HepG2 (cell line): ENCODE results near the gene OLFM2.

Experiments
- ARHGAP35 ChIP-seq: sonication (generic); formaldehyde crosslinking; IDR thresholded peaks from 2 replicates; pipeline ENCODE4 v1.9.0; 2022; ENCODE audit warnings: mild to moderate bottlenecking, inconsistent platforms, moderate library complexity, missing genetic modification reagents, borderline replicate concordance
- CHD2 ChIP-seq: IDR thresholded peaks from 2 replicates; pipeline ENCODE4 v1.6.1; 2011; ENCODE audit warnings: low read depth, low read length, improper control_type of control experiment
- GLI4 ChIP-seq: sonication (generic); formaldehyde crosslinking; IDR thresholded peaks from 2 replicates; pipeline ENCODE4 v1.5.1; 2020; ENCODE audit warnings: missing genetic modification reagents, mild to moderate bottlenecking, moderate library complexity, borderline replicate concordance
- MED8 ChIP-seq: sonication (generic); formaldehyde crosslinking; IDR thresholded peaks from 2 replicates; pipeline ENCODE4 v1.8.1; 2023; ENCODE audit warnings: mild to moderate bottlenecking, missing genetic modification reagents; ENCODE audit not compliant: insufficient replicate concordance
- USF2 ChIP-seq, 2 experiments: sonication (generic) in 1 of 2; formaldehyde crosslinking in 1 of 2; IDR thresholded peaks; 2 replicates each; pipeline versions ENCODE4 v1.5.1 to v1.6.1; 2011 to 2020; ENCODE audit warnings: borderline replicate concordance in 1 of 2, low read depth in 1 of 2, low read length in 1 of 2, mild to moderate bottlenecking in 1 of 2, missing genetic modification reagents in 1 of 2, moderate library complexity in 1 of 2
- ZNF597 ChIP-seq: sonication (generic); formaldehyde crosslinking; IDR thresholded peaks from 2 replicates; pipeline ENCODE4 v1.5.0; 2020; ENCODE audit warnings: missing genetic modification reagents
- ZNF841 ChIP-seq: sonication (generic); formaldehyde crosslinking; IDR thresholded peaks from 2 replicates; pipeline ENCODE4 v1.8.1; 2023; ENCODE audit warnings: missing genetic modification reagents, borderline replicate concordance
- TF ChIP-seq, protein P1 (sequence below): sonication (generic); formaldehyde crosslinking; IDR thresholded peaks from 2 replicates; pipeline ENCODE4 v1.5.0; 2020; ENCODE audit warnings: mild to moderate bottlenecking, missing genetic modification reagents, moderate library complexity

- TF ChIP-seq ZNF841: no peak
- TF ChIP-seq MED8: no peak
- TF ChIP-seq USF2 (IDR thresholded peaks at IDR 0.05; ENCODE audit: low read depth, low read length): no peak
- TF ChIP-seq USF2 (CRISPR knock-in tag; IDR thresholded peaks at IDR 0.05; ENCODE audit: borderline replicate concordance): no peak
- TF ChIP-seq, protein P1, sequence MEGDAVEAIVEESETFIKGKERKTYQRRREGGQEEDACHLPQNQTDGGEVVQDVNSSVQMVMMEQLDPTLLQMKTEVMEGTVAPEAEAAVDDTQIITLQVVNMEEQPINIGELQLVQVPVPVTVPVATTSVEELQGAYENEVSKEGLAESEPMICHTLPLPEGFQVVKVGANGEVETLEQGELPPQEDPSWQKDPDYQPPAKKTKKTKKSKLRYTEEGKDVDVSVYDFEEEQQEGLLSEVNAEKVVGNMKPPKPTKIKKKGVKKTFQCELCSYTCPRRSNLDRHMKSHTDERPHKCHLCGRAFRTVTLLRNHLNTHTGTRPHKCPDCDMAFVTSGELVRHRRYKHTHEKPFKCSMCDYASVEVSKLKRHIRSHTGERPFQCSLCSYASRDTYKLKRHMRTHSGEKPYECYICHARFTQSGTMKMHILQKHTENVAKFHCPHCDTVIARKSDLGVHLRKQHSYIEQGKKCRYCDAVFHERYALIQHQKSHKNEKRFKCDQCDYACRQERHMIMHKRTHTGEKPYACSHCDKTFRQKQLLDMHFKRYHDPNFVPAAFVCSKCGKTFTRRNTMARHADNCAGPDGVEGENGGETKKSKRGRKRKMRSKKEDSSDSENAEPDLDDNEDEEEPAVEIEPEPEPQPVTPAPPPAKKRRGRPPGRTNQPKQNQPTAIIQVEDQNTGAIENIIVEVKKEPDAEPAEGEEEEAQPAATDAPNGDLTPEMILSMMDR (CRISPR knock-in tag): no peak
- no peak for TF ChIP-seq ARHGAP35
- no peak for TF ChIP-seq CHD2
- no peak for TF ChIP-seq GLI4
- no peak for TF ChIP-seq ZNF597
Observed at GRCh38 chr19:9935506-9936325, 599 bp downstream of the OLFM2 start.
